ENCODE data around the gene PARN. TPM values are rescaled to one million over a fixed set of nuclear protein-coding genes. Genes with fewer than 3 reads are reported as not detected.

The PARN gene
- total RNA-seq, 4 donors from 2014 or later, result 69.8 to 214 (median 120) TPM

GRCh38 chr16:14669776-14670175 lies 39.7 kb upstream of the PARN start:
- intact Hi-C loops (cut with DNase I), result no loop called here
- TF ChIP-seq CTCF (IDR thresholded peaks at IDR 0.05) (no peak), POLR2A (IDR thresholded peaks at IDR 0.05) (no peak)
- Histone ChIP-seq H3K27ac (no peak overlapping the region), H3K4me3 (replicated peaks in 1 of 3) (no peak overlapping the region), H3K36me3 (peaks cover 28 to 39% of the 10 kb centered on the region in 2 donors), H3K4me1 (peaks cover 0 to 8% of the 10 kb centered on the region in 2 donors), H3K9me3 (no peaks in the 10 kb centered on the region), H3K27me3 (no peaks in the 10 kb centered on the region)
- peak; percentile 12 to 18 for DNase-seq
- WGBS, 2 donors, result 93 to 100% methylated on average over 2 to 4 of the region's 4 CpGs

GRCh38 chr16:14668556-14669223 lies 38.6 kb upstream of the PARN start:
- no peak overlapping the region for H3K4me3 ChIP-seq (replicated peaks in 1 of 3)
- H3K27ac ChIP-seq, result no peak overlapping the region
- WGBS, 2 donors, result 88% methylated on average over 7 of the region's 7 CpGs
- TF ChIP-seq CTCF (IDR thresholded peaks at IDR 0.05), result no peak
- intact Hi-C loops (cut with DNase I), result no loop called here
- peaks cover 39 to 50% of the 10 kb centered on the region in 2 donors for H3K36me3 ChIP-seq
- H3K4me1 ChIP-seq, result peaks cover 0 to 8% of the 10 kb centered on the region in 2 donors
- DNase-seq, result no peak
- H3K27me3 ChIP-seq, result no peaks in the 10 kb centered on the region
- H3K9me3 ChIP-seq, result no peaks in the 10 kb centered on the region

GRCh38 chr16:14667347-14668266 lies 37.5 kb upstream of the PARN start:
- DNase-seq, result no peak
- Histone ChIP-seq H3K27ac (no peak overlapping the region), H3K4me1 (peaks cover 0 to 7% of the 10 kb centered on the region in 2 donors), H3K9me3 (no peaks in the 10 kb centered on the region), H3K4me3 (replicated peaks in 1 of 3) (no peak overlapping the region), H3K27me3 (no peaks in the 10 kb centered on the region), H3K36me3 (peaks cover 50 to 61% of the 10 kb centered on the region in 2 donors)
- intact Hi-C loops (cut with DNase I), result no loop called here
- 90 to 91% methylated on average over 16 of the region's 16 CpGs for WGBS, 2 donors
- TF ChIP-seq CTCF (IDR thresholded peaks at IDR 0.05), result no peak
- TF ChIP-seq POLR2A (IDR thresholded peaks at IDR 0.05), result no peak

GRCh38 chr16:14658063-14658462 lies 28.0 kb upstream of the PARN start:
- 90% methylated on average over 2 of the region's 2 CpGs for WGBS, 2 donors
- Histone ChIP-seq H3K4me1 (peaks cover 5 to 6% of the 10 kb centered on the region in 2 donors), H3K27ac (no peak overlapping the region), H3K36me3 (peaks cover 28 to 43% of the 10 kb centered on the region in 2 donors), H3K9me3 (no peaks in the 10 kb centered on the region), H3K4me3 (replicated peaks in 1 of 3) (no peak overlapping the region), H3K27me3 (no peaks in the 10 kb centered on the region)
- intact Hi-C loops (cut with DNase I), result no loop called here
- DNase-seq, result no peak
- TF ChIP-seq POLR2A (IDR thresholded peaks at IDR 0.05), result no peak
- TF ChIP-seq CTCF (IDR thresholded peaks at IDR 0.05), result no peak

GRCh38 chr16:14652726-14653125 lies 22.7 kb upstream of the PARN start:
- TF ChIP-seq POLR2A (IDR thresholded peaks at IDR 0.05) (no peak), CTCF (IDR thresholded peaks at IDR 0.05) (no peak)
- WGBS, 2 donors, result 96 to 97% methylated on average over 2 of the region's 2 CpGs
- DNase-seq, result no peak
- Histone ChIP-seq H3K36me3 (peaks cover 33 to 53% of the 10 kb centered on the region in 2 donors), H3K27me3 (no peaks in the 10 kb centered on the region), H3K4me3 (replicated peaks in 1 of 3) (no peak overlapping the region), H3K4me1 (peaks cover 5 to 6% of the 10 kb centered on the region in 2 donors), H3K27ac (no peak overlapping the region), H3K9me3 (no peaks in the 10 kb centered on the region)
- intact Hi-C loops (cut with DNase I), result no loop called here

All from thyroid gland (tissue), 4 donors.